ENCODE results near the gene FGF22.
A peak's percentile ranks its signal among the peaks of the same experiment; 100 is the strongest.

DNA sequence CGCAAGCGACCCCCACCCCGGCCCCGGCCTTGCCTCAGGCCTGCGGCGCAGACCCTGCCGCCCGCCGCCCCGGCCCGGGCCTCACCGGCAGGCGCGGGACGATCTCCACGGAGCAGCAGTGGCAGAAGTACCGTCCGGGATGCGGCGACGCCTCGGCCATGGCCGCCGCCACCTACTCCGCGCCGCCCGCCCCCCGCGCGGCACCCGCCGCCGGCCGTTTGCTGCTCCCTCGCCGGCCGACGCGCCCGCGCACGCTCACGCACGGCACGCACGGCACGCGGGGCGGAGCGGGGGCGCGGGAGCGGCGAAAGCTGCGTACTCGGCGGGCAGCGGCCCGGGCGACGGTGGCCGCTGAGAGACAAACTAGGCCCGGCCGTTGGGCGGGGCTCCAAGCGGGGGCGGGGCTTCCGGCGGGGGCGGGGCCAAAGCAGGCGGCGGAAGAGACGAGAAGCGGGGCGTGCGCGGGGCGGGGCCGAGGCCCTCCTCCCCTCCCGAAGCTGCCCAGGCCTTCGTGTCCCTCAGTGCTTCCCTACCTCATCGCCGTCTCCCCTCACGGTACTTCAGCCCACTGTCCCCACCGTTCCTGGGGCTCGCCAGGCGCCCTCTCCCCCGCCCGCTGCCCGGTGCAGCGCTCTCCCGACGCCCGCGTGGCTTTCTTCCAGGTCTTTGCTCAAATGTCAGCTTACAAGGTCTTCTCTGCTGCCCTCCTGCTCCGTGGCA lies 23.4 kb downstream of the FGF22 start, which contains the start of gene RNF126:
- TF ChIP-seq POLR2A (IDR thresholded peaks at IDR 0.05; ENCODE audit: low read depth, low read length) (peak; percentile 25; the same call in 1 of the 2 replicates), POLR2AphosphoS5 (IDR thresholded peaks at IDR 0.05; ENCODE audit: low read depth, low read length) (0 out of 2 replicates have a peak, but pooled peaks have one; percentile 54), TAF1 (IDR thresholded peaks at IDR 0.05; ENCODE audit: low read depth, low read length) (0 out of 2 replicates have a peak, but pooled peaks have one; percentile 42)

All from GM12891 (cell line).